ENCODE data around the gene CMSS1. TPM values are rescaled to one million over a fixed set of nuclear protein-coding genes. Genes with fewer than 3 reads are reported as not detected.

The CMSS1 gene
- total RNA-seq, 1 experiment from 2014 or later: 55.8 TPM

DNA sequence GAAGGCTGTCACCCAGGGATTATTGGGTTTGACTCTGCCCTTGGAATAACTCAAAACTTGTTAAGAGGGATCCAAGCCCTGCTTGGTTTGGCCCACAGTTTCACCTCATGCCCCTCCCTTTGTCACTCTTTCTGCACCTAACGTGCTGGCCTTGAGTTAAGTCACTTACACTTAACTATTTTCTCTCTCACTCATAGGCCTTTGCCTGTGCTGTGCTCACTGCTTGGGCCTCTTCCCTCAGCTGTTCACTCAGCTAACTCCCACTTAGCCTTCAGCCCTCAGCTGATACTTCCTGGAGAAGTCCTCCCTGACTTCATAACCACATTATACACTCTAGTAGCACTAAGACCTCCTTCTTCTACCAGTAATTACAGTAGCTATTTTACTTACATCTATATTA is 133.3 kb downstream of the CMSS1 start:
- no TSS peak for BruUV-seq (replicated peaks)
- CTCF ChIA-PET: interaction anchor here (0.9 to 1.9 kb wide), 2 partner anchors 52 to 319 kb away, joined by 3 to 4 read pairs; no protein-coding TSS in a partner anchor
- Mint-ChIP-seq H3K27ac (ENCODE audit: unreplicated experiment) (peak overlapping the region; percentile 43), H3K4me3 (ENCODE audit: low read depth, unreplicated experiment) (peak overlapping the region; percentile 47), H3K4me1 (ENCODE audit: low read depth, unreplicated experiment) (peaks cover 52% of the 10 kb centered on the region), H3K36me3 (ENCODE audit: insufficient read depth, unreplicated experiment) (no peaks in the 10 kb centered on the region), H3K27me3 (ENCODE audit: unreplicated experiment) (no peaks in the 10 kb centered on the region), H3K9me3 (ENCODE audit: low read depth, unreplicated experiment) (no peaks in the 10 kb centered on the region)
- TF ChIP-seq, protein P1, sequence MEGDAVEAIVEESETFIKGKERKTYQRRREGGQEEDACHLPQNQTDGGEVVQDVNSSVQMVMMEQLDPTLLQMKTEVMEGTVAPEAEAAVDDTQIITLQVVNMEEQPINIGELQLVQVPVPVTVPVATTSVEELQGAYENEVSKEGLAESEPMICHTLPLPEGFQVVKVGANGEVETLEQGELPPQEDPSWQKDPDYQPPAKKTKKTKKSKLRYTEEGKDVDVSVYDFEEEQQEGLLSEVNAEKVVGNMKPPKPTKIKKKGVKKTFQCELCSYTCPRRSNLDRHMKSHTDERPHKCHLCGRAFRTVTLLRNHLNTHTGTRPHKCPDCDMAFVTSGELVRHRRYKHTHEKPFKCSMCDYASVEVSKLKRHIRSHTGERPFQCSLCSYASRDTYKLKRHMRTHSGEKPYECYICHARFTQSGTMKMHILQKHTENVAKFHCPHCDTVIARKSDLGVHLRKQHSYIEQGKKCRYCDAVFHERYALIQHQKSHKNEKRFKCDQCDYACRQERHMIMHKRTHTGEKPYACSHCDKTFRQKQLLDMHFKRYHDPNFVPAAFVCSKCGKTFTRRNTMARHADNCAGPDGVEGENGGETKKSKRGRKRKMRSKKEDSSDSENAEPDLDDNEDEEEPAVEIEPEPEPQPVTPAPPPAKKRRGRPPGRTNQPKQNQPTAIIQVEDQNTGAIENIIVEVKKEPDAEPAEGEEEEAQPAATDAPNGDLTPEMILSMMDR (IDR thresholded peaks at IDR 0.05; ENCODE audit: unreplicated experiment): no peak
- no peak for DNase-seq
- intact Hi-C loops (cut with micrococcal nuclease; ENCODE audit: unreplicated experiment): loop anchor here (5.0 to 10.0 kb wide), 4 partner anchors 56 to 109 kb away; no protein-coding TSS in a partner anchor

DNA sequence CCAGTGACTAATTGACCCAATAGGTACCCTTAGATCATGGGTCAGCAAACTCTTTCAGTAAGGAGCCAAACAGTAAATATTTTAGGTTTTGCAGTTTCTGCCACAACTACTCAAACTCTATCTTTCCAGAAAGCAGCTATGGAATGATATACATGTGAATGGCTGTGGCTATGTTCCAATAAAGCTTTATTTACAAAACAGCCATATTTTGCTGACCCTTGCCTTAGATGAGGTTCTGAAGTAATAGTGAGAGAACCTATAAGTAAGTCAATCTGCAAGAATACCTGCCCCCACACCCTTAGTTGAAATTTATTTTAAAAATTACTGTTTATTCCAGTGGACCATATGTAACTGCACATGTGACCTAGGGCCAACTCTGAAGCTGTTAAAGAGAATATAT is 134.0 kb downstream of the CMSS1 start:
- CTCF ChIA-PET: no interaction called here
- no TSS peak for BruUV-seq (replicated peaks)
- Mint-ChIP-seq H3K4me3 (ENCODE audit: low read depth, unreplicated experiment) (no peak overlapping the region), H3K36me3 (ENCODE audit: insufficient read depth, unreplicated experiment) (no peaks in the 10 kb centered on the region), H3K27me3 (ENCODE audit: unreplicated experiment) (no peaks in the 10 kb centered on the region), H3K27ac (ENCODE audit: unreplicated experiment) (peak overlapping the region; percentile 43), H3K4me1 (ENCODE audit: low read depth, unreplicated experiment) (peaks cover 60% of the 10 kb centered on the region), H3K9me3 (ENCODE audit: low read depth, unreplicated experiment) (no peaks in the 10 kb centered on the region)
- DNase-seq: no peak
- TF ChIP-seq, protein P1 (IDR thresholded peaks at IDR 0.05; ENCODE audit: unreplicated experiment): no peak
- intact Hi-C loops (cut with micrococcal nuclease; ENCODE audit: unreplicated experiment): loop anchor here (5.0 to 10.0 kb wide), 4 partner anchors 56 to 109 kb away; no protein-coding TSS in a partner anchor

DNA sequence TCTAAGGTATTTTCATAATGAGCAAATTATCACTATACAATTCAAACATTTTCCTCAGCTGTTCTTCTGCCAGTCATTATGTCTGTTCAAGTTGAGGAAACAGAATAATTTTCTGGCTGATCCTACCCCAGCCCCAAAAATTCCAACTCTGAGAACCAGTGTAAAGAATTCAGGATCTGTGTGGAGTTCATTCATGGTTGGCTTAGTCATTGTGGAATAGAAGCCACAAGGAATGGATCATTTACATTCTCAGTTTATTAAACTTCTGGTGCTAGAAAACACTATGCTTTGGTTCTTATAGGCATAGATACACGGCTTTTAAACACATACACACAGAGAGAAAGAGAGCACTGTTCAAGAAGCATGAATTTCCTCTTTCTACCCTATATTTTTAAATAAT is 134.6 kb downstream of the CMSS1 start:
- H3K9me3 Mint-ChIP-seq (ENCODE audit: low read depth, unreplicated experiment): no peaks in the 10 kb centered on the region
- H3K4me3 Mint-ChIP-seq (ENCODE audit: low read depth, unreplicated experiment): no peak overlapping the region
- H3K4me1 Mint-ChIP-seq (ENCODE audit: low read depth, unreplicated experiment): peaks cover 65% of the 10 kb centered on the region
- intact Hi-C loops (cut with micrococcal nuclease; ENCODE audit: unreplicated experiment): loop anchor here (5.0 to 10.0 kb wide), 4 partner anchors 55 to 110 kb away; no protein-coding TSS in a partner anchor
- DNase-seq: no peak
- no peaks in the 10 kb centered on the region for H3K27me3 Mint-ChIP-seq (ENCODE audit: unreplicated experiment)
- TF ChIP-seq, protein P1 (IDR thresholded peaks at IDR 0.05; ENCODE audit: unreplicated experiment): no peak
- no peak overlapping the region for H3K27ac Mint-ChIP-seq (ENCODE audit: unreplicated experiment)
- CTCF ChIA-PET: interaction anchor here (0.7 kb wide), 1 partner anchor 308 kb away, joined by 3 read pairs; the partner anchor contains the start of gene TBC1D23
- no peaks in the 10 kb centered on the region for H3K36me3 Mint-ChIP-seq (ENCODE audit: insufficient read depth, unreplicated experiment)
- BruUV-seq (replicated peaks): no TSS peak

DNA sequence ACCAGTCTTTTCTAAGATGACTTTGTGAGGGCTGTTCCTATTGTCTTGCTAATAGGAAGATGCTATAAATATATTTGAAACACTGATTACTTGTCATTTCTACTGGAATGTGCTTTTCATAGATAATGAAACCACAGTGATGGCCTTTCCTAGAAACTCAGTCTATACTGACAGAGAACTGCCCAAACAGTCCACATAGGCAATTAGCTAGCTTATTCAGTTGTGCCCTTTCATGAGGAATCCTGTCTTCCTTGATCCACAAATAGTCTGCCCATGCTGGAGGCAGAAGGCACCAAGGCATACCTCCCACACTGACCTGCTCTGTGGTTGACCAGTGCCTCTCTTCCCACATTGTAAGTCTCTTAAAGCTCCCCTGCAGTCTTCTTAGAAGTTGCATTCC is 135.9 kb downstream of the CMSS1 start:
- Mint-ChIP-seq H3K36me3 (ENCODE audit: insufficient read depth, unreplicated experiment) (no peaks in the 10 kb centered on the region), H3K9me3 (ENCODE audit: low read depth, unreplicated experiment) (no peaks in the 10 kb centered on the region), H3K4me3 (ENCODE audit: low read depth, unreplicated experiment) (no peak overlapping the region), H3K4me1 (ENCODE audit: low read depth, unreplicated experiment) (peaks cover 65% of the 10 kb centered on the region), H3K27ac (ENCODE audit: unreplicated experiment) (no peak overlapping the region), H3K27me3 (ENCODE audit: unreplicated experiment) (no peaks in the 10 kb centered on the region)
- intact Hi-C loops (cut with micrococcal nuclease; ENCODE audit: unreplicated experiment): loop anchor here (5.0 to 10.0 kb wide), 4 partner anchors 54 to 111 kb away; no protein-coding TSS in a partner anchor
- DNase-seq: no peak
- TF ChIP-seq, protein P1 (IDR thresholded peaks at IDR 0.05; ENCODE audit: unreplicated experiment): no peak
- CTCF ChIA-PET: interaction anchor here (1.0 kb wide), 1 partner anchor 110 kb away, joined by 4 read pairs; no protein-coding TSS in a partner anchor
- BruUV-seq (replicated peaks): no TSS peak

All from Calu3 (cell line).